ENCODE results near the gene KIF4A. TPM values are rescaled to one million over a fixed set of nuclear protein-coding genes. Genes with fewer than 3 reads are reported as not detected.
"Not testable (repeated sequence)": the region's sequence is repeated elsewhere in the genome, so short reads cannot be mapped to it uniquely, and the experiment has no call there.

The KIF4A gene, protein sequence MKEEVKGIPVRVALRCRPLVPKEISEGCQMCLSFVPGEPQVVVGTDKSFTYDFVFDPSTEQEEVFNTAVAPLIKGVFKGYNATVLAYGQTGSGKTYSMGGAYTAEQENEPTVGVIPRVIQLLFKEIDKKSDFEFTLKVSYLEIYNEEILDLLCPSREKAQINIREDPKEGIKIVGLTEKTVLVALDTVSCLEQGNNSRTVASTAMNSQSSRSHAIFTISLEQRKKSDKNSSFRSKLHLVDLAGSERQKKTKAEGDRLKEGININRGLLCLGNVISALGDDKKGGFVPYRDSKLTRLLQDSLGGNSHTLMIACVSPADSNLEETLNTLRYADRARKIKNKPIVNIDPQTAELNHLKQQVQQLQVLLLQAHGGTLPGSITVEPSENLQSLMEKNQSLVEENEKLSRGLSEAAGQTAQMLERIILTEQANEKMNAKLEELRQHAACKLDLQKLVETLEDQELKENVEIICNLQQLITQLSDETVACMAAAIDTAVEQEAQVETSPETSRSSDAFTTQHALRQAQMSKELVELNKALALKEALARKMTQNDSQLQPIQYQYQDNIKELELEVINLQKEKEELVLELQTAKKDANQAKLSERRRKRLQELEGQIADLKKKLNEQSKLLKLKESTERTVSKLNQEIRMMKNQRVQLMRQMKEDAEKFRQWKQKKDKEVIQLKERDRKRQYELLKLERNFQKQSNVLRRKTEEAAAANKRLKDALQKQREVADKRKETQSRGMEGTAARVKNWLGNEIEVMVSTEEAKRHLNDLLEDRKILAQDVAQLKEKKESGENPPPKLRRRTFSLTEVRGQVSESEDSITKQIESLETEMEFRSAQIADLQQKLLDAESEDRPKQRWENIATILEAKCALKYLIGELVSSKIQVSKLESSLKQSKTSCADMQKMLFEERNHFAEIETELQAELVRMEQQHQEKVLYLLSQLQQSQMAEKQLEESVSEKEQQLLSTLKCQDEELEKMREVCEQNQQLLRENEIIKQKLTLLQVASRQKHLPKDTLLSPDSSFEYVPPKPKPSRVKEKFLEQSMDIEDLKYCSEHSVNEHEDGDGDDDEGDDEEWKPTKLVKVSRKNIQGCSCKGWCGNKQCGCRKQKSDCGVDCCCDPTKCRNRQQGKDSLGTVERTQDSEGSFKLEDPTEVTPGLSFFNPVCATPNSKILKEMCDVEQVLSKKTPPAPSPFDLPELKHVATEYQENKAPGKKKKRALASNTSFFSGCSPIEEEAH
- 10 to 100 TPM; 25.4 to 30.3 TPM for total RNA-seq

DNA sequence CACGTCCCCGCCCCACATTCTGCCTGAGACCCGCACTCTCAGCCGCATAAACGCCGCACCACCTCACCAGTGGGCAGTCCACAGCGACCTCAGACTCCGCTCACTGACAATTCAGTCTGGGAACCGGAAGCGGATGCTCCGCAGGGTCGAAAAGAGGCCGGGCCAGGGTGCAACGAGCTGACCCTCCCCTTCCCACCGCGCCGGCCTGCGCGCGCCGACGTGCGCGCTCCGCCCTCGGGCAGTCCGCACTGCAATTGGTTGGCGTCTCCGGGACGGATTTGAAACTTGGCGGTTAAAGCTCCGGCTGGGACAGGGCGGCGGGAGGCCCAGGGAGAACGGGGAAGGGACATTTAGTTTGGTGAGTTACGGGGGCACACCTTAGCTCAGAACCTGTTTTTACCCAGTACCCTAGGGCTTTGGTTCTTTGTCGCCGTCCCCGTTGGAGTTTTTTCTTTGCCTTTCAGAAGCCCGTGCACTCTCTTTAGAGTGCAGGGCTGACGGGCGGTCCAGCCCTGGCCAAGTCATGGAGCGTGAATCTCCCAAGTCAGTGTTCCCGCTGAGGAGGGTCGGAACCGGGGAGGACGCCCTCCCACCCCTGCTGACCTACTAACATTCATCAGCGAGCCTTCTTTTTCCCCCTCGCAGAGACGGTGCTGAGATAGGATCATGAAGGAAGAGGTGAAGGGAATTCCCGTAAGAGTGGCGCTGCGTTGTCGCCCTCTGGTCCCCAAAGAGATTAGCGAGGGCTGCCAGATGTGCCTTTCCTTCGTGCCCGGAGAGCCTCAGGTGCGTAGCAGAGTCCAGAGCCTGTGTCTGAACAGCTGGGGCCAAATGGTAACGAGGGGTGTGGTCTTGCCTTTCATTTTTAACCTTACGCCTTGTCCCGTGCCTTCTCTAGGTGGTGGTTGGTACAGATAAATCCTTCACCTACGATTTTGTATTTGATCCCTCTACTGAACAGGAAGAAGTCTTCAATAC, at the start of gene KIF4A, which contains the start of gene PDZD11:
Gene KIF4A, plus strand, starts transcription at position 312 of the 978 bp plus-strand sequence. Its CDS starts 355 bp downstream, at position 667.
Gene PDZD11, minus strand, starts transcription at position 135 of the 978 bp plus-strand sequence. CDS start 586 bp downstream, outside the sequence.
- Mint-ChIP-seq H3K9me3 (no peaks in the 10 kb centered on the region), H3K36me3 (ENCODE audit: low read depth) (peaks cover 21% of the 10 kb centered on the region), H3K27ac (peak within 1 kb of the TSS; percentile 84)

DNA sequence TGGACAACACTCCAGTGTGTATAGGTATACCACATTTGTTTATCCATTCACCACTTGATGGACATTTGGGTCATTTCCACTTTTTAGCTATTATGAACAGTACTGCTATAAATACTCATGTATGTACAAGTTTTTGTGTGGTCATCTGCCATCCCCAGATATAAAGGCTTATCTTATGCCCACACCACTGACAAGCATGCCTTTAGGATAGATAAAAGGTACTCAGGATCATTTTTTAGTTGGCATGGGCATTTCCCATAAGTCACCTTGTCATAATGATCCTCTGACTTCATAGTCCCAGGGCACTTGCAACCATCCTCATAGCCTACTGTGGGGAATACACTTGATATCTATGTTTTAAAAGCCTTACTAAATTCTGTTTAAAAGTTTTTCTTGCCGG, 49.2 kb upstream of the KIF4A start:
- ATAC-seq (replicated peaks), result no peak
- no peaks in the 10 kb centered on the region for H3K36me3 Mint-ChIP-seq (ENCODE audit: low read depth)
- no peaks in the 10 kb centered on the region for H3K9me3 Mint-ChIP-seq
- no peaks in the 10 kb centered on the region for H3K4me1 Mint-ChIP-seq
- H3K27ac Mint-ChIP-seq, result no peak overlapping the region
- no peak overlapping the region for H3K4me3 Mint-ChIP-seq
- no peaks in the 10 kb centered on the region for H3K27me3 Mint-ChIP-seq

More for the DNA sequence above, at the start of gene KIF4A, which contains the start of gene PDZD11:
- ATAC-seq (replicated peaks), result peak; percentile 99
- peak within 1 kb of the TSS; percentile 85 for H3K4me3 Mint-ChIP-seq
- H3K27me3 Mint-ChIP-seq, result no peaks in the 10 kb centered on the region
- H3K4me1 Mint-ChIP-seq, result no peaks in the 10 kb centered on the region

DNA sequence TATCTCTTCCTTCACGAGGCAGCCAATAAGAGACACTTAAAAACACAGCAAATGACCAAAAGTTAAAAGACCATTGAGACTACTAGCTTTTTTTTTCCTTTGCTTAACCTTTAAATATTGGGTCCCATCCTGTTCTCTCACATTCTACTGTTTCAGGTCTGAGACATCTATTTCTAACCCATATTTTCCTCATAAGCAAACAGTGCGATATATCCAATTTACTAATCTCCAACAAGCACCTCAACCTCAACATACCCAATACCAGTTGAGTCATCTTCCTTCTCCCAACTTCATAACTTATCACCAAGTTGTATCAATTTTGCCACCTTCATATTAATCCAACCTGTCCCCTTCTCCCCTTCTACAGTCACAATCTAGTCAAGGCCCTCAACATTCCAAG, 48.4 kb upstream of the KIF4A start:
- no peaks in the 10 kb centered on the region for H3K27me3 Mint-ChIP-seq
- no peak for ATAC-seq (replicated peaks)

DNA sequence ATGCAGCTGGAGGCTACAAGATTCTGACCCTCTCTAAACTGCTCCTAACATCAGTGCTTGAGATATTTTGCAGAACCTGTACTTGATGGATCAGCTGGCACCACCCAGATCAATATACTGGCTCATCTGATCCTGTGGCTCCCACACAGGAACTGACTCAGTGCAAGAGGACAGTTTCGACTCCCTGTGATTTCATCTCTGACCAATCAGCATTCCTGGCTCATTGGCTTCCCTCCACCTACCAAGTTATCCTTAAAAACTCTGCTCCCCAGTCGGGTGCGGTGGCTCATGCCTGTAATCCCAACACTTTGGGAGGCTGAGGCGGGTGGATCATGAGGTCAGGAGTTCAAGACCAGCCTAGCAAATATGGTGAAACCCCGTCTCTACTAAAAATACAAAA, 46.3 kb upstream of the KIF4A start:
- H3K9me3 Mint-ChIP-seq; H3K4me1 Mint-ChIP-seq; ATAC-seq (replicated peaks); H3K36me3 Mint-ChIP-seq (ENCODE audit: low read depth); H3K27me3 Mint-ChIP-seq; H3K4me3 Mint-ChIP-seq; H3K27ac Mint-ChIP-seq: not testable (repeated sequence)

More for the DNA sequence above, 48.4 kb upstream of the KIF4A start:
- no peak overlapping the region for H3K27ac Mint-ChIP-seq
- H3K36me3 Mint-ChIP-seq (ENCODE audit: low read depth), result no peaks in the 10 kb centered on the region
- no peaks in the 10 kb centered on the region for H3K4me1 Mint-ChIP-seq
- no peak overlapping the region for H3K4me3 Mint-ChIP-seq
- H3K9me3 Mint-ChIP-seq, result no peaks in the 10 kb centered on the region

DNA sequence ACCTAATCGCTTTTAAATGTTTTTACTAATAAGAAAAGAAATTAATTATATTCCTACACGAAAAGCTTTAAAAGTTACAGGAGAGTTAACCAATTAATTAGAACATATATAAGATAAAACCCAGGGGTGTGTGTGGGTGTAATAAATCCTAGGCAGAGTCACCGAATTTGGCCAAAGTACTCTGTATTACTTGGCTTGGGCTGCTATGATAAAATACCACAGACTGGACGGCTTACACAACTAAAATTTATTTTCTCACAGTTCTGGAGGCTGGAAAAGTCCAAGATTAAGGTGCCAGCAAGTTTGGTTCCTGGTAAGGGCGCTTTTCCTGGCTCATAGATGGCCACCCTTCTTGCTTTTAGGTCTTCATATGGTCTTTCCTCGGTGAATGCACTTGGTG, 45.0 kb upstream of the KIF4A start:
- Mint-ChIP-seq H3K4me1 (no peaks in the 10 kb centered on the region), H3K9me3 (no peaks in the 10 kb centered on the region), H3K27ac (no peak overlapping the region), H3K27me3 (no peaks in the 10 kb centered on the region), H3K36me3 (ENCODE audit: low read depth) (no peaks in the 10 kb centered on the region), H3K4me3 (no peak overlapping the region)
- ATAC-seq (replicated peaks), result no peak

DNA sequence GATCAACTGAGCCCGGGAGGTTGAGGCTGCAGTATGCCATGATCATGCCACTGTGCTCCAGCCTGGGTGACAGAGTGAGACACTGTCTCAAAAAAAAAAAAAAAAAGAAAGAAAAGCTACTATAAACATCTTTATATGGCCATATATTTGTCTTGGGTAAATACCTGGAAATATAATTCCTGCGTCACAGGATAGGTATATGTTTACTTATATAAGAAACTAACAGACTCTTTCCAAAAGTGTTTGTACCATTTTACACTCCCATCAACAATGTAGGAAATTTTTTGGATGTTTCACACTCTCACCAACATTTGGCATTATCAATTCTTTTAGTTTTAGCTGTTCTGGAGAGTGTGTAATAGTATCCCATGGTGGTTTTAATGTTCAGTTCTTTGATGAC, 42.7 kb upstream of the KIF4A start:
- H3K4me1 Mint-ChIP-seq, result no peaks in the 10 kb centered on the region
- no peaks in the 10 kb centered on the region for H3K9me3 Mint-ChIP-seq
- ATAC-seq (replicated peaks), result no peak
- H3K36me3 Mint-ChIP-seq (ENCODE audit: low read depth), result no peaks in the 10 kb centered on the region
- H3K27me3 Mint-ChIP-seq, result no peaks in the 10 kb centered on the region
- no peak overlapping the region for H3K4me3 Mint-ChIP-seq
- no peak overlapping the region for H3K27ac Mint-ChIP-seq

DNA sequence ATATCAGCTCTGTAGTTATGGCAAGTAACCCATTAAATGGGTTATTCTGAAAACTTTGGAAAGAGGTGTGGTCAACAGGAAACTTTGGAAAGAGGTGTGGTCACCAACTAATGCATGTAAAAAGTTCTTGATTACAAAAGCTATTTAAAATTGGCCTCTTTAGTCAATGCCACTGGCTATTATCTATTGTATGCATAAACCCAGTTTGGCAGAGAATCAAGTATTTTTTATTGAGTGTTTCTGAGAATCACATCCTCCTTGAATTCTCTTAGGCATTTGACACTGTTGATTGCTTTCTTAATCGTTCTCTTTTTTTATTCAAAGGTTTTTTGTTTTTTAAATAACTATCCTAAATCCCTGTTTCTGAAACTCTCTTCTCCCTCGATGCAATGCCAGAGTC, 37.4 kb upstream of the KIF4A start:
- Mint-ChIP-seq H3K4me3 (no peak overlapping the region), H3K27ac (peak overlapping the region; percentile 66), H3K36me3 (ENCODE audit: low read depth) (no peaks in the 10 kb centered on the region), H3K4me1 (peaks cover 14% of the 10 kb centered on the region), H3K27me3 (no peaks in the 10 kb centered on the region), H3K9me3 (no peaks in the 10 kb centered on the region)
- ATAC-seq (replicated peaks), result no peak

DNA sequence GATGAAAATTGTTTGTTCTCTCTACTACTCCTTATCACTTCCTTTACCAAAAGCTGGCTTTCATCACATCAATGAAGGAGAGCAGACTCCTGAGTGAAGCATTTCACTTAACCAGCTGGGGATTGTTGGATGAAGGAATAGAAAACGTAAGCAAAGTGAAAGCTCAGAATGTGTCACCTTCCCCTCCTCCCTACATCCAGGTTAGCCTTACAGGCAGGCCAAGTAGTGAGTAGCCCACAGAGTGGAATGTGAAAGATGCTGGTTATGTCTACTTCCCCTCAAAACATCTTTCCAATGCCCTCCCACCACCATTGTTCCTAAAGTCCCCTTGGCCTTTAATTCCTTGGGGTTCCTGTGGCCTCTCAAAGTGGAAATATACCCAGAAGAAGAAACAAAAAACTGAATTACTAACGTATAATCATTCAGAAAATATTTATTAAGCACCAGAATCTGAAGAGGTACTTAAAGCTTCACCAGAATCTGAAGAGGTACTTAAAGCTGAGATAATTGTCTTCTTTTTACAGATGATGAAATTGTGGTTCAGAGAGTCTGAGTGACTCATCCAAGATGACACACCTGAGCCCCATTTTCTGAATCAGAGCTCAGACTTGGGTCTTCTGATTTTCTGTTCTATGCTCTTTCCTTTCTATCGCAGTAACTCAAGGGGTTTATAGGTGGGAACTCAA, 36.4 kb upstream of the KIF4A start:
- peak; percentile 86 for ATAC-seq (replicated peaks)
- peak overlapping the region; percentile 66 for H3K27ac Mint-ChIP-seq
- H3K4me1 Mint-ChIP-seq, result peaks cover 14% of the 10 kb centered on the region
- H3K9me3 Mint-ChIP-seq, result no peaks in the 10 kb centered on the region
- peak overlapping the region; percentile 11 for H3K4me3 Mint-ChIP-seq
- no peaks in the 10 kb centered on the region for H3K36me3 Mint-ChIP-seq (ENCODE audit: low read depth)
- H3K27me3 Mint-ChIP-seq, result no peaks in the 10 kb centered on the region

DNA sequence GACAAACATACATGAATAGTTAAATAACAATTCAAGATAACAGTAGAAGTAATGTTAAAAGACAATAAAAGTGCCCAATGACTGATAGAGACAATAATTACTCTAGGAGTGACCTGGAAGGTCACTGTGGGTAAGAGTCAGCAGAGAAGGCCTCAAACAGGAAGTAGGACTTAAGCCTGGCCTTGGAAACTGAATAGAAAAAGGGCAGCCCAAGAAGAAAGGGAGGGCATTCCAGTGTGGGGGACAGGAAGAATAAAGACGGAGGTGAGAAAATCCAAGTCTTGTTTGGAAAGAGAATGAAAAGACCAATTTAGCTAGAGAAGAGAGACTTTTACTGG, 35.9 kb upstream of the KIF4A start:
- Mint-ChIP-seq H3K36me3 (ENCODE audit: low read depth) (no peaks in the 10 kb centered on the region), H3K27ac (peak overlapping the region; percentile 66), H3K4me3 (peak overlapping the region; percentile 11), H3K27me3 (no peaks in the 10 kb centered on the region), H3K4me1 (peaks cover 14% of the 10 kb centered on the region), H3K9me3 (no peaks in the 10 kb centered on the region)
- peak; percentile 24 for ATAC-seq (replicated peaks)

DNA sequence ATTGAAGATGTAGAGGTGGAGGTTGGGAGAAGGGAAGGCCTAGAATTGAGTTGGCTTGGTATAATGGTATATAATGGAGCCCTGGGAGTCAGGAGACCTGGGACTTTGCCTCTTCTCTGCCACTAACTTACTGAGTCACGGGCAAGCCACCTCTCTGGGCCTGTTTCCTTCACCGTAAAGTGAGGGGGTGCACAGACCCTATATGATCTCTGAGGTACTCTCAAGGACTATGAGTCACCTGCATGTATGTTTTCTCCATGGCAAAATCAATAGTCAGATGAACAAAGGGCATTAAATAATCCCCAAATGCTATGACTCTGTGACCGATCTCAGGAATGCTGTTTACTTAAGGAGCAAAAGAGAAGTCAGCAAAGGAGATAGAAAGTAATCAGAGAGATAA, 35.0 kb upstream of the KIF4A start:
- ATAC-seq (replicated peaks), result no peak
- Mint-ChIP-seq H3K9me3 (no peaks in the 10 kb centered on the region), H3K36me3 (ENCODE audit: low read depth) (no peaks in the 10 kb centered on the region), H3K4me1 (peaks cover 14% of the 10 kb centered on the region), H3K27ac (no peak overlapping the region), H3K4me3 (no peak overlapping the region), H3K27me3 (no peaks in the 10 kb centered on the region)

DNA sequence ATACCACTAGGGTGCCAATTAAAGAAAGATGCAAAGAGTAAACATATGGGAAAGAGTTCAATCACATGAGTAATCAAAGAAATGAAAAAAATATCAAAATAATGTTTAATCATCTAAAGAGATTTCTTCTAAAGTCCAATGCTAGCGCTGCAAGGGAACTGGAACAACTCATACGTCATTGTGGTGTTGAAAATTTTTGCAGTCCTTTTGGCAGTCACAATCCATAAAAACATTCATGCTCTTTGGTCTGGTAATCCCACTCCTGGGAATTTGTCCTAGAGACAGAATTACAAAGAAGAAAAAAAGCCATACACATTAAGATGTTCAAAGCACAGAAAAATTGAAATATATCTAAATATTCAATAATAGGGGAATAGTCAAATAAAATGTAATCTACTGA, 34.5 kb upstream of the KIF4A start:
- H3K9me3 Mint-ChIP-seq, result no peaks in the 10 kb centered on the region
- H3K4me1 Mint-ChIP-seq, result peaks cover 14% of the 10 kb centered on the region
- no peak for ATAC-seq (replicated peaks)
- no peak overlapping the region for H3K27ac Mint-ChIP-seq
- no peaks in the 10 kb centered on the region for H3K27me3 Mint-ChIP-seq
- no peak overlapping the region for H3K4me3 Mint-ChIP-seq
- no peaks in the 10 kb centered on the region for H3K36me3 Mint-ChIP-seq (ENCODE audit: low read depth)

DNA sequence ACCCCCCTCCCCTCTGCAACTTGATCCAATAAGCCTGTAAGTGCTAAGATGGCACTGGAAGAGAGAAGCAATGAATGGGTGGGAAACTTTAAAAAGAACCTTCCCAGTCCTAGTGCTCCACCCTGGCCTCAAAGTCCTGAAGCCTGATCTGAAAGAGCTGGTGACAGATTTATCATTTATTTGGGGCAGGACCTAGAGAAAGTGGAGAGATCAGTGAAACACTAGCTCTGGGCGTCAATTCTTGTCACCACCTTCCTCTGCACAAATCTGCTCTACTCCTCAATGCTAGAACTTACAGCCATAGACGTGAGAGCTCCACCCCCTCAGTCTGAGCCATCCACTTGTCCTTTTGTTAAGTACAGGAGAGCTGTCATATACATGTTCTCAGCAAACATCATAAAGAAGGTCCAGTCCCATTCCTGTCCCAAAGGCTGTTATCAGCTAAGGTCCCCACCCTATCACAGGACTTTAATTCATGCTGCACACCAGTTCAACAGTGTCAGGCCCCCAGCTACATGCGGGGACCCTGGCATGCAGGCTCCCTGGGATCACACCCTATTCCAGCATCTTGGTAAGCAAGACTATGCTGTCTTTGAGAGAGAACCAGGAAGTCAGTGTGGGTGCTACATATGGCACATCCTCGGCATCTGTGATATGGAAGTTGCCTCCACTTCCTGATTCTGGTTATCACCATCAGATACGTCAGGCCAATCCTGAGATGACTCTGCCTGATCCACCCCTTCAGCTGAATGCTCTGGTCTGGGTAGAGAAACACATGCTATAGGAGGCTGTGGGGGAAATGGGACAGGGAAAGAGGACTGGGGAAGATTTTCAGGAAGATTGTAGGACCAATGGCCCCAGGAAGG, 32.2 kb upstream of the KIF4A start:
- peaks cover 14% of the 10 kb centered on the region for H3K4me1 Mint-ChIP-seq
- H3K9me3 Mint-ChIP-seq, result no peaks in the 10 kb centered on the region
- no peak overlapping the region for H3K27ac Mint-ChIP-seq
- no peaks in the 10 kb centered on the region for H3K36me3 Mint-ChIP-seq (ENCODE audit: low read depth)
- no peaks in the 10 kb centered on the region for H3K27me3 Mint-ChIP-seq
- no peak overlapping the region for H3K4me3 Mint-ChIP-seq
- no peak for ATAC-seq (replicated peaks)
